Spinal cord (tissue), 10 donors: ENCODE measurements around the gene CACNA1D. TPM values are rescaled to one million over a fixed set of nuclear protein-coding genes. Genes with fewer than 3 reads are reported as not detected.

Experiments used
- DNase-seq, 6 donors: peaks; one replicate each; pipeline versions ENCODE4 v3.0.0 to v3.0.0-alpha.2; 2013 to 2015; ENCODE audit warnings: low spot score in 6 of 6, low read depth in 4 of 6
- H3K27ac ChIP-seq: one replicate; pipeline ENCODE4 v1.5.1; 2013; ENCODE audit warnings: low read depth, low read length, control low read depth
- H3K27me3 ChIP-seq: one replicate; pipeline ENCODE4 v1.6.1; 2013; ENCODE audit warnings: low read length; ENCODE audit not compliant: control insufficient read depth, insufficient read depth
- H3K36me3 ChIP-seq: one replicate; pipeline ENCODE4 v1.6.1; 2013; ENCODE audit warnings: low read length; ENCODE audit not compliant: control insufficient read depth, insufficient read depth
- H3K4me1 ChIP-seq: one replicate; pipeline ENCODE4 v1.6.1; 2013; ENCODE audit warnings: low read length; ENCODE audit not compliant: control insufficient read depth, insufficient read depth
- H3K4me3 ChIP-seq: one replicate; pipeline ENCODE4 v1.5.1; 2013; ENCODE audit warnings: low read depth, low read length, control low read depth
- H3K9me3 ChIP-seq: one replicate; pipeline ENCODE4 v1.6.1; 2013; ENCODE audit warnings: low read length; ENCODE audit not compliant: control insufficient read depth, insufficient read depth
- WGBS: methylation state at CpG from one replicate; pipeline ENCODE4 v1.1.5; 2013; ENCODE audit warnings: missing lambda C conversion rate; ENCODE audit not compliant: insufficient coverage; 5-methylcytosine and 5-hydroxymethylcytosine counted together
- polyA plus RNA-seq, 2 donors: library from polyadenylated mRNA; unstranded; fragments of 120-200 nt; gene quantifications; one replicate each; pipeline ENCODE4 v1.2.1, GENCODE V29; 2013; ENCODE audit not compliant: insufficient read length in 2 of 2
- total RNA-seq, 2 donors: library from RNA; depleted of rRNA in 1 of 2; stranded (reverse); fragments of 120-200 nt in 1 of 2; fragments of >200 nt in 1 of 2; gene quantifications; one replicate each; pipeline versions ENCODE4 v1.2.3 to v1.2.4, GENCODE V29; 2013 to 2014
- donor health status: healthy.

Gene CACNA1D
- total and polyA plus RNA-seq, 4 donors, result 14.1 to 37.5 (median 24.4) TPM

DNA sequence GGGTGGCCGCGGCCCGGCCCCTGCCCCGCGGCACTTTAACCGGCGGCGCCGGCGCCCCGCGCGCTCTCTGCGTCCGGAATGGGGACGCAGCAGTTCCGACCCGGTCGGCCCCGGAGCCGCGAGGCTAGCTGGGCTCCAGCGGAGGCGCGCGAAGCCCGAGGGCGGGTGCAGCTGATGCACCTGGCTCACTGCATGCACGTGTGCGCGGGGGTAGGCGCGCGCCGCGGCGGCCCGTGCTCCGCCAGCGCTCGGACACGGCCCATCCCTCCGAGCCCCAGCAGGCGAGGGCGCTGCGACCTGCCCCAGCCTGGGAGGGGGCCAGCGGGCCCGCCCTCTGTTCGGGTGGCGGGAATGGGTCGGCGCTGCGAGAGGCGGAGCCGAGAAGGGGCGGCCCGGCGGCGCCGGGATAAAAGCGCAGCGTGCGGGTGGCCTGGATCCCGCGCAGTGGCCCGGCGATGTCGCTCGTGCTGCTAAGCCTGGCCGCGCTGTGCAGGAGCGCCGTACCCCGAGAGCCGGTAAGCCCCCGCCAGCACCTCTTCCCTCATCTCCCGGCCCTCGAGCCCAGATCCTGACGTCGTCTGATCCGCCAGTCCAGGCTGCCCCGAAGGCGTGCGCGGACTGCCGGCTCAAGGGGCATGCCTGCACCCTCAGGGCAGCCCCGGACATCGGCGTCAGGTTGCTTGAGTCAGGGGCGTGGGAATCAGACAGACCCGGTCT lies 351.9 kb downstream of the CACNA1D start, which contains the start of the genes CHDH and IL17RB:
TSS of gene CHDH (minus strand) at position 286 of the 717 bp plus-strand sequence. CDS start 22,411 bp downstream, outside the sequence.
TSS of gene IL17RB (plus strand) at position 435 of the 717 bp plus-strand sequence. CDS start at position 456, 21 bp downstream.
- DNase-seq, result peak in 5 of 6 donors; percentile 33 to 81 (median 41)
- Histone ChIP-seq H3K4me3 (peak within 1 kb of the TSS; percentile 46), H3K27ac (peak within 1 kb of the TSS; percentile 65), H3K9me3 (no peaks in the 10 kb centered on the region), H3K27me3 (peaks cover 14% of the 10 kb centered on the region), H3K36me3 (no peaks in the 10 kb centered on the region), H3K4me1 (peaks cover 45% of the 10 kb centered on the region)
- WGBS, result under 1% methylated on average over 91 of the region's 91 CpGs

GRCh38 chr3:53846851-53847155 lies 352.4 kb downstream of the CACNA1D start:
- DNase-seq, result no peak
- 49% methylated on average over 9 of the region's 10 CpGs for WGBS
- H3K9me3 ChIP-seq, result no peaks in the 10 kb centered on the region
- H3K4me3 ChIP-seq, result peak overlapping the region; percentile 46
- H3K27ac ChIP-seq, result no peak overlapping the region
- no peaks in the 10 kb centered on the region for H3K36me3 ChIP-seq
- H3K27me3 ChIP-seq, result peaks cover 14% of the 10 kb centered on the region
- H3K4me1 ChIP-seq, result peaks cover 43% of the 10 kb centered on the region

DNA sequence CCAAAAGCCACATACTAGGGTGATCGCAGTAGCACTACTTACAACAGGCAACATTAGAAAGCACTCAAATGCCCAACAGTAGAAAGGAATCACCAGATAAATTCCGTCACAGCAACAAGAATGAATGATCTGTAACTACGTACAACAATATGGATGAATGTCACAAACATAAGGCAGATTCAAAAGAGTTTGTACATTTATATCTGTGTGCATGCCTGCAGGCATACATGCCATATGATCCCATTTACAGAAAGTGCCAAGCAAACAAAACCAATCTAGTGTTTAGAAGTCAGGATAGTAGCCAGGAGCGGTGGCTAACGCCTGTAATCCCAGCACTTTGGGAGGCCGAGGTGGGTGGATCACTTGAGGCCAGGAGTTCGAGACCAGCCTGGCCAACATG lies 355.5 kb downstream of the CACNA1D start:
- H3K27me3 ChIP-seq, result peaks cover 14% of the 10 kb centered on the region

GRCh38 chr3:53850895-53851294 lies 356.5 kb downstream of the CACNA1D start:
- Histone ChIP-seq H3K9me3 (no peaks in the 10 kb centered on the region), H3K4me3 (no peak overlapping the region), H3K27ac (no peak overlapping the region), H3K36me3 (peaks cover 2% of the 10 kb centered on the region), H3K4me1 (peaks cover 6% of the 10 kb centered on the region), H3K27me3 (peaks cover 12% of the 10 kb centered on the region)
- DNase-seq, result peak in 2 of 6 donors; percentile 37 to 40
- 67% methylated on average over 4 of the region's 5 CpGs for WGBS

More for the DNA sequence above, 355.5 kb downstream of the CACNA1D start:
- Histone ChIP-seq H3K4me1 (peaks cover 15% of the 10 kb centered on the region), H3K36me3 (peaks cover 2% of the 10 kb centered on the region), H3K27ac (no peak overlapping the region), H3K9me3 (no peaks in the 10 kb centered on the region), H3K4me3 (no peak overlapping the region)
- 100% methylated on average over 2 of the region's 7 CpGs for WGBS
- peak in 1 of 6 donors; percentile 14 for DNase-seq

DNA sequence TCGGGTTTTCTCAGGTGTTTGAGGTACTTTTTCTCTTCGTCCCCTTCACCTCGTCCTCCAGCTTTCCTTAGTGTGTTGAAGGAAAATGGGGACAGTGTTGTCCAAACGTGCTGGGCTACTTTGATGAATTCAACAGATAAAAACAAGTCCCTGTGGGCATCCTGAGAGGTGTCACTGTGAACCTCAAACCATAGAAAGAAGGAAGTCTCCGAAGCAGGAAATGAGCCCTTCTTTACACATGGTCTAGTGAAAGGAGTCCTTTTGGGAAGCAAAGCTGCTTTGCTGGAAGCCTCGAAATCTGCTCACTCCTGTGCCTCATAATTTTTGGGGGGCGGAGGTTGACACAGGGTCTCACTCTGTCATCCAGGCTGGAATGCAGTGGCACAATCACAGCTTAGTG lies 362.6 kb downstream of the CACNA1D start:
- WGBS, result 95% methylated on average over 2 of the region's 7 CpGs

GRCh38 chr3:53858096-53858741 lies 363.8 kb downstream of the CACNA1D start:
- H3K9me3 ChIP-seq, result no peaks in the 10 kb centered on the region
- peak overlapping the region; percentile 34 for H3K27ac ChIP-seq
- no peaks in the 10 kb centered on the region for H3K27me3 ChIP-seq
- no peaks in the 10 kb centered on the region for H3K4me1 ChIP-seq
- peaks cover 9% of the 10 kb centered on the region for H3K36me3 ChIP-seq
- no peak overlapping the region for H3K4me3 ChIP-seq
- 79% methylated on average over 7 of the region's 7 CpGs for WGBS
- DNase-seq, result no peak

More for the DNA sequence above, 362.6 kb downstream of the CACNA1D start:
- Histone ChIP-seq H3K4me1 (no peaks in the 10 kb centered on the region), H3K36me3 (peaks cover 12% of the 10 kb centered on the region), H3K27ac (no peak overlapping the region), H3K9me3 (no peaks in the 10 kb centered on the region), H3K27me3 (no peaks in the 10 kb centered on the region), H3K4me3 (no peak overlapping the region)
- no peak for DNase-seq

DNA sequence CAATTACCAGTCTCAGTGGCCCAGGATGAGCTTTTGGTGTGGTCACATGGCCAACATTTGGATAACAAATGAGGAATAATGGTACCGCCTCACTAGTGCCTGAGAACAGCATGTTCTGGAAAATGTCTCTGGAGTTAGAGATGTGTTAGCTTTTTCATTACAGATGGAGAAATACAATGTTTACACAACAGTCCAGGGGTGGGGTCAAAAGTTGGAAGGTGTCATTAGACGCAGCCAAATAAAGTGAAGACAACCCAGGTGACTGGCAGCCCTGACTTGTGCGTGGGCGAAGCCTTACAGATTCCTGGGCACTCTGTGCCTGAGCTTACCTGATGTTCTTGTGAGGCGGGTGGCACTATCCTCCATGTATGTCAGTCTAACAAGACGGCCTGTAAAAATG lies 364.8 kb downstream of the CACNA1D start:
- H3K36me3 ChIP-seq, result peaks cover 16% of the 10 kb centered on the region
- H3K9me3 ChIP-seq, result no peaks in the 10 kb centered on the region
- no peaks in the 10 kb centered on the region for H3K4me1 ChIP-seq
- 95% methylated on average over 3 of the region's 6 CpGs for WGBS
- H3K4me3 ChIP-seq, result no peak overlapping the region
- DNase-seq, result no peak
- H3K27ac ChIP-seq, result no peak overlapping the region
- no peaks in the 10 kb centered on the region for H3K27me3 ChIP-seq

DNA sequence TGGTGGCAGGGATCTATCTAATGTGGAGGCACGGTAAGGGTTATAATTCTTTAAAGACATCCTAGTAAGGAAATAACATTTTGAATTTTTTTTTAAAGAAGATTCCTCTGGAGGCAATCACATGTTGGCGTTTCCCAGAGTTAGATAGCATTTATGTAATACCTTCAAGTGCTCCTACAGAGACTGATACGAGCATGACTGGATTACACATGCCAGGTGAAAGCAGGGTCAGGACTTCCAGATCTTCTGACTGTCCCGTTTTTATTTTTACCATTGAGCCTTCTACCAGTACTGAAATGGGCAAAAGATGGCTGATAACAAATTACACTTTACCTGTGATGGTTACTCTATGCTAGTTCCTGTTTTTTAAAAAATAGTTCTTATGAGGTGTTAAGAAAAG lies 365.8 kb downstream of the CACNA1D start:
- H3K4me1 ChIP-seq, result no peaks in the 10 kb centered on the region
- 50% methylated on average over 2 of the region's 4 CpGs for WGBS
- DNase-seq, result no peak
- no peaks in the 10 kb centered on the region for H3K27me3 ChIP-seq
- no peaks in the 10 kb centered on the region for H3K9me3 ChIP-seq
- no peak overlapping the region for H3K4me3 ChIP-seq
- H3K36me3 ChIP-seq, result peaks cover 20% of the 10 kb centered on the region
- no peak overlapping the region for H3K27ac ChIP-seq

DNA sequence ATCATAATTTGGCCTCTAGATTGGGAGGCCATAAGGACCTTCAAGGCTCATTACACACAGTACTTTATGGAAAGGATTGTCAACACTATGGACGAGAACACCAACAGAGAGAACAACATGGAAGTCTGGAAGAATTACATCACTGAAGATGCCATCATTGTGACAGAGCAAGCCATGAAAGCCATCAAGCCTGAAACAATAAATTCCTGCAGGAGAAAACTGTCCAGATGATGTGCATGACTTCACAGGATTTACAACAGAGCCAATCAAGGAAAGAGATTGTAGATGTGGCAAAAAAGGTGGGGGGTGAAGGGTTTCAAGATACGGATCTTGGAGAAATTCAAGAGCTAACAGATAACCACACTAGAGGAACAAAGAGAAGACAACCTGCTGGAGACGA lies 367.8 kb downstream of the CACNA1D start:
- DNase-seq, result no peak
- no peak overlapping the region for H3K4me3 ChIP-seq
- no peaks in the 10 kb centered on the region for H3K9me3 ChIP-seq
- no peak overlapping the region for H3K27ac ChIP-seq
- H3K36me3 ChIP-seq, result peaks cover 26% of the 10 kb centered on the region
- WGBS, result 86% methylated on average over 2 of the region's 3 CpGs
- no peaks in the 10 kb centered on the region for H3K4me1 ChIP-seq
- H3K27me3 ChIP-seq, result no peaks in the 10 kb centered on the region

GRCh38 chr3:53863145-53863544 lies 368.7 kb downstream of the CACNA1D start:
- Histone ChIP-seq H3K36me3 (peaks cover 17% of the 10 kb centered on the region), H3K9me3 (no peaks in the 10 kb centered on the region), H3K27me3 (no peaks in the 10 kb centered on the region), H3K4me1 (no peaks in the 10 kb centered on the region), H3K4me3 (no peak overlapping the region), H3K27ac (no peak overlapping the region)
- no peak for DNase-seq
- WGBS, result no CpG with 5 or more reads among the region's 1 CpG
